Brain pericyte (primary cell): ENCODE measurements around the gene TMEM163.

Source experiments
- DNase-seq: peaks from one replicate; pipeline ENCODE4 v3.0.0-alpha.2; 2012; ENCODE audit warnings: low read depth, low spot score

The TMEM163 gene

DNA sequence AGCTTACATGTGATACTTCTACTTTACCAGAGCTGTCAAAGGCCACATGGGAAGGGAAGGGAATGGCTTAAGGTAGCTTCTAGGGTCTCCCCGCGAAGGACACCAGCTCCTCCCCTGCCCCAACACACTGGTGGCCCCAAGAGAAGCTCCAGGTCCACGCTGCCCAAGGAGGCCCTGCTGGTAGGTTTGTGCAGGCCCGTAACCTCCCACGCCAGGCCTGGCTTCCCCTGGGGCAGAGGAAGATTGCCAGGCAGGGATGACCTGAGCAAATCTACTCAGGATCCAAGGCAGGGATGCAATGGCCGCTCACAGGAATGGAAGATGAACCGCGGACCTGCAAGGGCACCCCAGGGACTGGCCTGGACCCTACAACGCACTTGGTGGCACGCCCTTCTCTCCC, 259.9 kb downstream of the TMEM163 start:
- DNase-seq = no peak

DNA sequence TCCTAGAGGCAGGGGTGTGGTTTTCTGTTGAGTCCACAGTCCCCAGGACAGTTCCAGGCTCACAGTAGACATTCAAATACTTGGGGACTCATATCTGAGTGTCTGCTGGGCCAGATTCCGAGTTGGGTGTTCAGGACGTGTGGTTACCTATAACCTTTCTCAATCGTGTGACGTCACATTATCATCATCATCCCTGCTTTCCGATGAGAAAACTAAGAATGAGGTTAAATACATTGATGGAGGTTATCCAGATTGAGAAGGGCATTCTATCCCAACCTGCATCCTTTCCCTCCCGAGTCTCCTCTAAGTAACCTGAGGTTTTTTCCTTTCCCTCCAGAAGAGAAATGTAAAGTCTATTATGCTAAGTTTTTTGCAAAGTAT, 260.3 kb downstream of the TMEM163 start:
- no peak for DNase-seq

DNA sequence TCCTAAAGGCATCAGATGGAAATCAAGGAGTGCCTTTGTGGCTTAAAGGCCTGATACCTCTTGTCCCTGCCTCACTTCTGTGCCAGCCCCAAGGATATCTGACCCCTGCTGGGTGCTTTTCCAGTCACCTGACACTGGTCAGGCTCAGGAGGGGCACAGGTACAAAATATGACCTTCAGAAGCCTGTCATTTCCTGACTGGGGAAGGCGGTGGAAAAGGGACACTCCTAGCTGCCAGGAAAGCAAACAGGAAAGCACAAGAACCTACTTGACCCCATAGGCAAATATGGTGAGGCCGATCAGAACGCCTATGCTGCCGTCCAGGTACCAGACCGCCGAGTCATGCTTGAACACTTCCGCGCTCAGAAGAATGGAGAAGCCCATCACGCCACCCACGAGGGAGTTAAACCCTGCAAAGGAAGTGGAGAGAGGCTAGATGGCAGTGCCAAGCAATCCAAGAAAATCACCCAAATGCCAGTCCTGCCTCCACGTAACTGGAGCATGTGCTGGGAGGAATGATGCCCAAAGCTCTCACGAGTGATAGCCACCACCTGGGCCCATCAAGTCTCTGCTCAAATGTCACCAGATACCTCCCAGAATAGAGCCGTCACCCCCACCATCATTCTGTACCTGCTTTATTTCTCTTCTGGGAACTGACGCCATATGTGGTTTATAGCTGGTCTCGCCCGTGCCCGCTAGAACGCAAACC, 260.9 kb downstream of the TMEM163 start:
- no peak for DNase-seq

GRCh38 chr2:134457353-134457752, 261.4 kb downstream of the TMEM163 start:
- DNase-seq = no peak

DNA sequence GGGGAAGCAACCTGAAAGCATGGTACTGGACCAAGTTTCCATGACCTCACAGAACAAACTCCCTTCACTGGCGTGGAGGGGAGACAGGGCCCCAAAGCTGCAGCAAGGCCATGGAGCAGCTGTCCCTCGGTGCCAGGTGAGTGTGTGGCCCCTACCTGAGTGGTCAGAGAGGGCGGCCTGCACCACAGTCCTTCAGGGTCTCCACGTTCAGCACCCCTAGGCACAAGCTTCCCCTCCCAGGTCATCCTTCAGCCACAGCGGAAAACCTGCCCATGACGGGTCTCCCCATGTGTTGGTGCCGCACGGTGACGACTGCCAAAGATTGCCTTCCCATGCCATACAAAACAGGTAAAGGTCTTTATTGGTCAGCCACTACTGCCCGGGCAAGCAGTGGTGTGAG, 263.4 kb downstream of the TMEM163 start:
- no peak for DNase-seq

DNA sequence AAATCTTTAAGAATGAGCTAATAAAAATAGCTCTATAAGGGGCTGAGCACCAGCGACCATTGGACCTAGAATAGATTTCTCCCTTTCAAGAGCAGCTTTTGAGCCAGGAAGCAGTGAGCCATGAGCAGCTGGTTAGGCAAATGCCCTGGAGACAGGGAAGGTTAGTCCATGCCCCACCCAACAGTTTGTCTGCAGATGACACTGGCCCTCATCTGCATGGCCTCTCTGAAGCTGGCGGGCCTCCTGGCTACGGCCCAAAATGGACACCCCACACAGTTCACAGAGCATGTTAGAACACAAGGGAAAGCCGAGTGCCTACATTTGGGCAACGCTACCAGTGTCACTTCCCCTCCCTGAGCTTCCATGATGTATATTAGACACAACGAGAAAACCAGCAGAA, 263.9 kb downstream of the TMEM163 start:
- DNase-seq = no peak

DNA sequence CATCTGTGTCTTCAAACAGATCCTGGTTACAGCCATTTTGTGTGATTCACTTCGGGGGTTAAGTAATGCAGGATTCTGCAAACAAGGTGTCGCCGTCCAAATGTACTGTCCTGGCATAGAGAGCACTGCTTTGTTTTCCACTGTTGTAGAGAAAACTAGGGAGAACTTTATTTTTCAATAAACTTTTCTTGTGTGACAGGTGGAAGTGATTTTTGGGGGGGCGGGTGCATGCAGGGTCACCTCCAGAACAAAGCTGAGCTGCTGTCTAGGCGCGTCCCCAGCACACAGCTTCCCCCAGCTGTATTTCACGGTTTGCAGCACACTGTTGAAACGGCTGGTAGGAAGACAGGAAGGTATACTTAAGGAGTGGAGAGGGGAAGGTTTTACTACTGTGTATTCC, 264.4 kb downstream of the TMEM163 start:
- DNase-seq = no peak

DNA sequence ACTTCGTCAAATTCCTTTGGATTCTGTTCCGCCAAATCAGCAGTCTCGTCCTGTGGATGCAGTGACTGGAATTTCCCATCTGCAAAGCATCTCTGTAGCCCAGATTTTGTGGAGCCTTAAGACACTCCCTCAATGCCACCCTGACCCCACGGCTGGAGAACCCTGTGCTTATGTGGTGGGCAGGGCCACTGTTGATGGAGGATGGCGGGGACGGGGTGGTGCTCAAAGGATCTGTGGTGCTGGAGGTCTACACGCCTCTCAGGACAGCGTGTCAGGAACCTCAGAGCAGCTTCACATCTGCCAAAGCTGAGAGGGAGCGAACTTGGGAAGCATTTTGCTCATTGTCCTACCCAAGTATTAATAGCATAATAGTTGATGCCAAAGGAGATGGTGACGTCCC, 264.8 kb downstream of the TMEM163 start:
- no peak for DNase-seq

- DNase-seq = no peak
Observed at GRCh38 chr2:134453476-134453875, 265.3 kb downstream of the TMEM163 start.

GRCh38 chr2:134452042-134452733, 266.6 kb downstream of the TMEM163 start:
- no peak for DNase-seq

- DNase-seq = no peak
Observed at GRCh38 chr2:134451347-134451630, 267.5 kb downstream of the TMEM163 start.

DNA sequence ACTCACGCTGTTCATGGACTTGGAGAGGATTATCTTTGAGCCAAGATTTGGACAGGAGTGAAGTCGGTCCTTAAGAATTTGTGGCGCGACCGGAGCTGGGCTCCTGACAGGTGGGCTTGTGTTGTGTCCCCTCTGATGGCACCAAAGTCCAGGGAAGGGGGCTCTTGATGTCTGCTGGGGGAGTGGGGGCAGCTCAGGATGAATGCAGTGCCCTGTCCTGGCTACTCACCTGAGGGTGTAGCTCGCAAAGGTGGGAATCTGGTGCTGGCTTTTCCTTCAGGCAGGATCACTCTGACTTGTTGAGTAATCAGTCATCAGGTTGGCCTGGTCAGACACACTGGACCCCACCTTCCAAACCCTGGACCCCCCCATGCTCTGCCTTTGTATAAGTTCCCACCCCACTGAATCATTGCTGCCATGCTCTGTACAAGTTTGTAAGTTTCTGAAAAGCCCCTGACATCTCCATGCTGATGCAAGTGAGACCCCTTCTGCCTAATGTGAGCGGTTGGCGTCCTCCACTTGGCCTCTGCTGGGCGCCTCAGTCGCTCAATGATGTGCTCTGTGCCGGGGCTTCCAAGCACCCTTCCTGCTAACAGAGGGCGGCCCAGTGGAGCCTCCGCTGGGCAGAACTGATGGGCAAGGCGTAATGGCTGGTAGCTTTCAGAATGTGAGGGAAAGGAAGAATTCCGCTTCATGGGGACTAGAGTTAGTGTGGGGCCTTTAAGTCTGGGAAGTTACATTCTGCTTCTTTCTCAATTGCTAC, 268.9 kb downstream of the TMEM163 start:
- DNase-seq = no peak

- no peak for DNase-seq
Observed at GRCh38 chr2:134449157-134449556, 269.6 kb downstream of the TMEM163 start.

DNA sequence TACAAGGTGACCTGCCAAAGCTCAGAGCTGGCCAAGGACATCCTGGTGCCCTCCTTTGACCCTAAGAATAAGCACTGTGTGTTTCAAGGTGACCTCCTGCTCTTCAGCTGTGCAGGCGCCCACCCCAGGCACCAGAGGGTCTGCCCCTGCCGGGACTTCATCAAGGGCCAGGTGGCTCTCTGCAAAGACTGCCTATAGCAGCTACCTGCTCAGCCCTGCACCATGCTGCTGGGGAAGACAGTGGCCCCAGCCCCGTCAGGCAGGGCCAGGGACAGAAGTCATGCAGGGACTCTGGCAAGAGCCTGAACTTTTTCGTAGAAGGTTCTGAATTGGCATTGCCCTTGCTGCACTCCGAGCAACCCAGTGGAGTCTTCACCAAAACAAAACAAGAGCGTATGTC, 270.1 kb downstream of the TMEM163 start:
- DNase-seq = no peak

DNA sequence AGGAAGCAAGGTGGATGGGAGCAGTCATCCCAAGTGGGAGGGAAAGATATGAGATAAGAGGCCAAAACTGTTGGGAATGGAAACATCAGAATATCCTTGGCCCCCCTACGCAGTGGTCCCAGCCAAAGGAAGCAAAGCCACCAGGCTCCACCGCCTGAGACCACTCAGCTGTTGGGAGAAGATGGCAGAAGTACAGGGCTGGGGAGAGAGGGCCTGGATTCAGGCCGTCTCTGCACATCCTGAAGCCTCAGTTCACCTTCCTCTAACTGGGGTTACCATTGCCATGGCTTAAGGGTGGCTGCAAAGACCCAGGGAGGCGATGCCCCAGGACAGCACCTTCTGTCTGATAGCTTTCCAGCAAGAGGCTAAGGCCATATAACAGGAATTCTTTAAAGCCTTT, 271.1 kb downstream of the TMEM163 start:
- DNase-seq = no peak

- peak; percentile 45 for DNase-seq
Observed at GRCh38 chr2:134446383-134447017, 272.3 kb downstream of the TMEM163 start.

- DNase-seq = no peak
Observed at GRCh38 chr2:134445985-134446382, 272.8 kb downstream of the TMEM163 start.

GRCh38 chr2:134445116-134445515, 273.7 kb downstream of the TMEM163 start:
- no peak for DNase-seq

- no peak for DNase-seq
Observed at GRCh38 chr2:134443814-134444480, 274.9 kb downstream of the TMEM163 start.

GRCh38 chr2:134441153-134441863, 277.5 kb downstream of the TMEM163 start:
- no peak for DNase-seq

DNA sequence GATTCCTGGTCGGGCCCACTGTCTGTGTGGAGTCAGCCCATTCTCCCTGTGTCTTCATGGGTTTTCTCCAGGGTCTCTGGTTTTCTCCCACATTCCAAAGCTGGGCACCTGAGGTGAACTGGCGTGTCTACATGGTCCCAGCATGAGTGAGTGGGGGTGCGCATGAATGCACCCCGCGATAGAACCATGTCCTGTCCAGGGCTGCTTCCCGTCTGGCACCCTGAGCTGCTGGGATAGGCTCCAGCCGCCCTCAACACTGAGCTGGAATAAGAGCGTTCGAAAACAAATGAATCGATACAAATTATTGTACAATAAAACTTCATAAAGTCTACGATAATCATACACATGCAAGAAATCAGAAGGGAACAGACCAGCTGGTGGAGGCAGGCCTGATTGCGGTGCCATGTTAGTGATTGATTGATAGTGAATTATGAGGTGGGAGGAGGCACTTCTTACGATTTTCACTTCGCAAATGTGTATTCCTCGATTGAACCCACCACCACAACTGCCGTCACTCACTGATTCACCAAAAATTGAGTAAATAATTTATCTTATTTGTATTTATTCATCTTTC, 278.4 kb downstream of the TMEM163 start:
- DNase-seq = no peak
